GM12875 (cell line): Measurements from ENCODE around the gene ESPL1.

Source experiments
- H3K4me3 ChIP-seq: one replicate; pipeline ENCODE4 v1.5.1; 2011; ENCODE audit warnings: low read depth, low read length, control low read depth
- TF ChIP-seq, protein P1 (sequence below): IDR thresholded peaks from 2 replicates; pipeline ENCODE4 v1.5.1; 2011; ENCODE audit warnings: low read depth, mild to moderate bottlenecking, control low read depth, inconsistent platforms, low read length, moderate library complexity, borderline replicate concordance; ENCODE audit not compliant: insufficient read depth

The ESPL1 gene

DNA sequence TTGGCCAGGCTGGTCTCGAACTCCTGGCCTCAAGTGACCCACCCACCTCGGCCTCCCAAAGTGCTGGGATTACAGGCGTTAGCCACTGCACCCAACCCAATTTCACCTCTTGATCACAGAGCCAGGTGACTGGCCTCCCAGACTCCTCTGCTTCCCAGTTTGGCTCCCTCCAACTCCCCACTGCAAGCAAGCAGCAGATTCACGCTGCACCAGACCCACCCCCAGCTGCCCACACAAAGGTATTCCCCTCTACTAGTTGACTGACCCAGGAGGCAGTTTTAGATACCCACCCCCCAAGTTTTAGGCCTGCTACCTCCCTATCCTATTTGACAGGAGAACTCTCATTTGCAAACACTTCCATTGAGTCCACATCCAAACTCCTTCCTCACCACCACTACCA is 41.3 kb upstream of the ESPL1 start:
- TF ChIP-seq, protein P1, sequence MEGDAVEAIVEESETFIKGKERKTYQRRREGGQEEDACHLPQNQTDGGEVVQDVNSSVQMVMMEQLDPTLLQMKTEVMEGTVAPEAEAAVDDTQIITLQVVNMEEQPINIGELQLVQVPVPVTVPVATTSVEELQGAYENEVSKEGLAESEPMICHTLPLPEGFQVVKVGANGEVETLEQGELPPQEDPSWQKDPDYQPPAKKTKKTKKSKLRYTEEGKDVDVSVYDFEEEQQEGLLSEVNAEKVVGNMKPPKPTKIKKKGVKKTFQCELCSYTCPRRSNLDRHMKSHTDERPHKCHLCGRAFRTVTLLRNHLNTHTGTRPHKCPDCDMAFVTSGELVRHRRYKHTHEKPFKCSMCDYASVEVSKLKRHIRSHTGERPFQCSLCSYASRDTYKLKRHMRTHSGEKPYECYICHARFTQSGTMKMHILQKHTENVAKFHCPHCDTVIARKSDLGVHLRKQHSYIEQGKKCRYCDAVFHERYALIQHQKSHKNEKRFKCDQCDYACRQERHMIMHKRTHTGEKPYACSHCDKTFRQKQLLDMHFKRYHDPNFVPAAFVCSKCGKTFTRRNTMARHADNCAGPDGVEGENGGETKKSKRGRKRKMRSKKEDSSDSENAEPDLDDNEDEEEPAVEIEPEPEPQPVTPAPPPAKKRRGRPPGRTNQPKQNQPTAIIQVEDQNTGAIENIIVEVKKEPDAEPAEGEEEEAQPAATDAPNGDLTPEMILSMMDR = no peak
- no peak overlapping the region for H3K4me3 ChIP-seq

DNA sequence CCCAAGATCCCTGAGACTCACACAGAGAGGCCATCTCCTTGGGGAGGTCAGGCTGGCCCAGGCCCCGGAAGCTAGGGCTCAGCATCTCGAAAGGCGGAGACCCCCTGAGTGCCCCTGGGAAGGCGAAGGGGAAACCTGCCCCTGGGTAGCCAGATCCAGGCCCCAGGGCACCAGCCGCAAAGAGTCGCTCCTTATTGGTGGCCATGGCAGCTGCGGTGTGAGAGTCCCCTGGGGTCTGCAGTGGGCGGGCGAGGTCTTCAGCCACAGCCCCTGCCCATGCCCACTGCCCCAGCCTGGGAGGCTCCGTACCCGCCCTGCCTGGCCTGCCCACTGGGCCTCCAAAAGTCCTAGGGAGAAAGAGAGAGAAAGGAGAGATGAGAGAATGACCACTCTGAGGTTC is 40.8 kb upstream of the ESPL1 start:
- H3K4me3 ChIP-seq = no peak overlapping the region
- TF ChIP-seq, protein P1 = no peak

DNA sequence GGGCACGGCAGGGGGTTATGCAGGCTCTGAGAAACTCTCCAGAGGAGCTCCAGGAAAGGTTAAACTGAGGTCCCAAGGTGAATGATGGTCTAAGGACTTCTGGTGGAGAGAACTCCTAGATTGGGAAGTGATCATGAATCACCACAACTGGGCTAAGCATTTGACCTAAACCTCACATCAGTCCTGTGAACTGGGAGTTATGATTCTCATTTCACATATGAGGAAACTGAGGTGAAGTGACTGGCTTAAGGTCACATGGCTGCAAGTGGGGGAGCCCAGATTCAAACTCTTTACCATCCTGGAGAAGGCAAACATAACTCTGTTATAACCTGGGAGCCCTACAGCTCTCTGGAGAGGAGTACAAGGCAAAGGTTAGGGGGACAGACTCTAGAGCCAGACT is 40.3 kb upstream of the ESPL1 start:
- no peak overlapping the region for H3K4me3 ChIP-seq
- TF ChIP-seq, protein P1 = no peak

DNA sequence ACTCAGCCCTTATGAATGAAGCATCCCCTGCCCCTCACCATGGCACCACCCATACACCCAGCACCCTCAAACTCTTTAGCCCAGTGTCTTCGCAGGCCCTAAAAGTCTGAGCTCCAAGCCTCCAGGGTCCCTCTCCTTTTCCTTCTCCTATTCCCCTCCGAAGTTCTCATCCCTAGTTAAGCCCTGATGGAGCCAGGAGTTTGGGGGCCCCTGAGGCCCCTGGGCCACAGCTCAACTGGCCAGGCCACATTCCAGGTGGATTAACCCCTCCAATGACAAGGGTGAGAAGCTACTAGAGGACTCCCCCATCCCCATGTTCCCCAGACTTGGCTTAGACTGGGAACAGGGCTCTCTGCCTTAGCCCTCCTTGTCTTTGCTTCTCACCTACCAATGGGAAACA is 38.6 kb upstream of the ESPL1 start:
- TF ChIP-seq, protein P1 = no peak
- H3K4me3 ChIP-seq = no peak overlapping the region

DNA sequence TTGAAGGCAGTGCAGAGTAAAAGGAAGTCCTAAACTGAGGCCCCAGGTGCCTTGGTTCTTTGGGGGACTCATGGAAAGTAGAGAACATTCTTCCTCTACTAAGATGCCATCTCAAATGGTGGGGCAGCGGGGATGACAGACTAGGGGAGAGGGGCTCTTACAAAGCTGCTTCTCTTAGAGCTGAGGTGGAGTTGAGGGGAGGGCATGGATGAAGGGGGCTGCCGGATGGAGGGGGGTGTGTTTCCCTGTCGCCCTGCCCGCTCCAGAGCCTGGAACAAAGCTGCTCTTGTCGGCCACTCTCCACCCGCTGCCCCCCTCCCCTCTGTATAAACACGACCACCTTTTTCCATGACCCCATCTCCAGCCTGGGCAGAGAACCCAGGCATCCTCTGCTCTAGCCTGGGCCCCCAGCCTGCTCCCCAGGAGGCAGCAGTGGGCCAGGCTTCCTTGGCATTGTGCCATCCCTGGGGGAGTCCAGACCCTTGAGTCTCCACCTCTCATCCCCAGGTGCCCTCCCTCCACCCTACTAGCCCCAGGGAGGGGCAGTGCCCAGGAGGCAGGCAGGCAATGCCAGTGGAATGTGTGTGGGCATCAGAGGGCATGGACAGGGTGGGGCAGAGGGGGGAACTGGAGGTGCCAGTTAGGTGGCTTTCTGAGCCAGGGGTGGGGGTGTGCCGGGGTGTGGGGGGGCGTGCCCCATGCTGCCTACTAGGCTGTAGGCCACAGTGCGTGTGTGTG is 37.8 kb upstream of the ESPL1 start:
- TF ChIP-seq, protein P1 = no peak
- no peak overlapping the region for H3K4me3 ChIP-seq

DNA sequence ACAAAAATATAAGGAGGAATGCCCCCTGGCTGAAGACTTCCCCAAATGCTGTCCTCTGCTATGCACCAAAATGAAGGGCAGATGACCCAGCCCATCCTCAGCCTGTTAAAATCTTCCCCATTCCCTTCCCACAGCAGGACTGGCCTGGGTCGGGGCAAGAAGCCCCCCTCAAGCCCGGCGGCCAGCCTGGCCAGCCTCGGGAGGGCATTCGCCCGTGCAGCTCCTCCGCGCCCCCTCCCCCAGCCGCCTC is 36.5 kb upstream of the ESPL1 start:
- TF ChIP-seq, protein P1 = no peak

DNA sequence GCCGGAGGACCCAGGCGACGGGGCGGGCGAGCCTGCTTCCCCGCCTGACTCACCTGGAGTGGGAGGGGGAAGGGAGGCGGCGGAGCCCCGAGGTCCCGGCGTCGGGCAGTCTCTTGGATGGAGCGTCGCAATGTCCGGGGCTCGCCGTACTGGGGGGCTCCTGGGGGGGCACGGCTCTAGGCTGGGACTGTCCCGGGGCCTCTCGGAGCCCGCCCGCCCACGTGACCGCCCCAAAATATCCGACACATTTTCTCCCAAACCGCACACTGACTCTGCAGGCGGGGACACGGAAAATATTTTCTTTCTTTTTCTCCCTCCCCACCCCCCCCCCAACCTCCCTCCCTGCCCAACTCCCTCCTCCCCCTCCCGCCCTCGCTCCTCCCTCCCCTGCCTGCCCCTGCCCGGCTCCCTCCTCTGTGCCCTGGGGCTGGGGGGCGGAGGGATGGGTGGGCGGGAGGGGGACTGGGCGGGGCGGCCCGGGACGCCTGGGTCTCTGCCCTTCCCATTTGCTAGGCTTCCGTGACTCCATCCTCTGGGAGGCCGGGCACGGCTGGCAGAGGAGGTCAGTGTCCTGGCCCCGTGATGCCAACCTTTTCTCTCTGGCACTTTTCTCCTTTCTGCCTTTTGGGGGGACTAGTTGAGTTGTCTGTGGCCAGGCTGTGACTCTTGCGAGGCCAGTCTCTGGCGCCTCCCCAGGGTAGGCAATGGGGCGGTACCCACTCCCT is 36.0 kb upstream of the ESPL1 start, which contains the start of gene RARG:
Gene RARG (minus strand): TSS at position 289 of the 725 bp plus-strand sequence. CDS start 4,664 bp downstream, outside the sequence.
- peak within 1 kb of the TSS; percentile 26 for H3K4me3 ChIP-seq
- TF ChIP-seq, protein P1 = no peak

More for the DNA sequence above, 36.5 kb upstream of the ESPL1 start:
- H3K4me3 ChIP-seq = peak overlapping the region; percentile 26
